GM08714 (cell line): Measurements from ENCODE around the gene OR10AD1.
A peak's percentile ranks its signal among the peaks of the same experiment; 100 is the strongest.

Source experiments
- H3K4me3 ChIP-seq: fragments of 200-500 bp; sonication (Bioruptor generic); 2 replicates; pipeline ENCODE4 v1.5.1; 2014; ENCODE audit warnings: mild to moderate bottlenecking, low read length, inconsistent platforms
- ZNF274 ChIP-seq: IDR thresholded peaks from 2 replicates; pipeline ENCODE4 v1.6.1; 2012; ENCODE audit warnings: mild to moderate bottlenecking, low read depth, low read length

Gene OR10AD1

GRCh38 chr12:48199774-48200221 lies 3.3 kb downstream of the OR10AD1 start:
- no peak for TF ChIP-seq ZNF274
- H3K4me3 ChIP-seq: no peak overlapping the region; the same call in 1 of the 2 replicates

GRCh38 chr12:48198985-48199384 lies 4.1 kb downstream of the OR10AD1 start:
- TF ChIP-seq ZNF274: no peak
- peak overlapping the region; percentile 82 for H3K4me3 ChIP-seq

- no peak for TF ChIP-seq ZNF274
- H3K4me3 ChIP-seq: peak overlapping the region; percentile 82
Observed at GRCh38 chr12:48198672-48198971, 4.5 kb downstream of the OR10AD1 start.

- no peak for TF ChIP-seq ZNF274
- peak overlapping the region; percentile 82 for H3K4me3 ChIP-seq
Observed at GRCh38 chr12:48197971-48198671, 5.0 kb downstream of the OR10AD1 start.

GRCh38 chr12:48197549-48197970 lies 5.5 kb downstream of the OR10AD1 start:
- TF ChIP-seq ZNF274: no peak

GRCh38 chr12:48194799-48195201 lies 8.3 kb downstream of the OR10AD1 start:
- no peak overlapping the region for H3K4me3 ChIP-seq
- TF ChIP-seq ZNF274: no peak

More at GRCh38 chr12:48197549-48197970, 5.5 kb downstream of the OR10AD1 start:
- peak overlapping the region; percentile 65 for H3K4me3 ChIP-seq

- no peak overlapping the region for H3K4me3 ChIP-seq
- TF ChIP-seq ZNF274: no peak
Observed at GRCh38 chr12:48193623-48194022, 9.5 kb downstream of the OR10AD1 start.

GRCh38 chr12:48192861-48193260 lies 10.2 kb downstream of the OR10AD1 start:
- TF ChIP-seq ZNF274: no peak
- H3K4me3 ChIP-seq: no peak overlapping the region

GRCh38 chr12:48191096-48191495 lies 12.0 kb downstream of the OR10AD1 start:
- no peak overlapping the region for H3K4me3 ChIP-seq
- TF ChIP-seq ZNF274: no peak

- no peak overlapping the region for H3K4me3 ChIP-seq
- no peak for TF ChIP-seq ZNF274
Observed at GRCh38 chr12:48189331-48190125, 13.6 kb downstream of the OR10AD1 start.

GRCh38 chr12:48187916-48188695 lies 15.0 kb downstream of the OR10AD1 start:
- no peak for TF ChIP-seq ZNF274
- no peak overlapping the region for H3K4me3 ChIP-seq

- TF ChIP-seq ZNF274: no peak
Observed at GRCh38 chr12:48185181-48185919, 17.7 kb downstream of the OR10AD1 start.

GRCh38 chr12:48184549-48184922 lies 18.6 kb downstream of the OR10AD1 start:
- no peak for TF ChIP-seq ZNF274
- H3K4me3 ChIP-seq: no peak overlapping the region

More at GRCh38 chr12:48185181-48185919, 17.7 kb downstream of the OR10AD1 start:
- H3K4me3 ChIP-seq: no peak overlapping the region

- no peak for TF ChIP-seq ZNF274
- peak overlapping the region; percentile 74; the same call in 1 of the 2 replicates for H3K4me3 ChIP-seq
Observed at GRCh38 chr12:48183876-48184548, 19.1 kb downstream of the OR10AD1 start.
